Suprapubic skin (tissue), 4 donors: Measurements from ENCODE around the gene ETV2. TPM values are rescaled to one million over a fixed set of nuclear protein-coding genes. Genes with fewer than 3 reads are reported as not detected.

Experiments used
- DNase-seq, 2 donors: peaks; one replicate each; pipeline ENCODE4 v3.0.0-alpha.2; 2019; ENCODE audit warnings: low spot score in 2 of 2
- H3K27ac ChIP-seq: fragments of 200-600 bp; sonication (generic); one replicate; pipeline ENCODE4 v1.5.1; 2019
- H3K27me3 ChIP-seq: fragments of 200-600 bp; sonication (generic); one replicate; pipeline ENCODE4 v1.5.1; 2019
- H3K36me3 ChIP-seq: fragments of 200-600 bp; sonication (generic); one replicate; pipeline ENCODE4 v1.5.1; 2019
- H3K4me1 ChIP-seq: fragments of 200-600 bp; sonication (generic); one replicate; pipeline ENCODE4 v1.5.1; 2019
- H3K4me3 ChIP-seq: fragments of 200-600 bp; sonication (generic); one replicate; pipeline ENCODE4 v1.5.1; 2019; ENCODE audit warnings: mild to moderate bottlenecking
- H3K9me3 ChIP-seq: fragments of 200-600 bp; sonication (generic); one replicate; pipeline ENCODE4 v1.5.1; 2019
- CTCF ChIP-seq, 2 donors: fragments of 200-600 bp in 1 of 2; fragments of 450-650 bp in 1 of 2; sonication (generic) in 1 of 2; IDR thresholded peaks; one replicate each; pipeline ENCODE4 v1.5.1; 2016 to 2019; ENCODE audit warnings: antibody characterized with exemption in 2 of 2, mild to moderate bottlenecking in 1 of 2, moderate library complexity in 1 of 2
- EP300 ChIP-seq: sonication (generic); formaldehyde crosslinking; IDR thresholded peaks from one replicate; pipeline ENCODE4 v1.6.1; 2017; ENCODE audit warnings: antibody characterized with exemption
- POLR2A ChIP-seq, 2 donors: fragments of 450-650 bp; IDR thresholded peaks; one replicate each; pipeline ENCODE4 v1.6.1; 2017; ENCODE audit warnings: antibody characterized with exemption in 2 of 2, mild to moderate bottlenecking in 2 of 2, moderate library complexity in 2 of 2
- POLR2AphosphoS5 ChIP-seq, 3 donors: sonication (generic); formaldehyde crosslinking; IDR thresholded peaks; one replicate each; pipeline ENCODE4 v1.6.1; 2017; ENCODE audit warnings: antibody characterized with exemption in 3 of 3
- WGBS: methylation state at CpG from one replicate; pipeline ENCODE4 v1.1.5; 2018; 5-methylcytosine and 5-hydroxymethylcytosine counted together
- total RNA-seq, 4 donors: library from RNA; depleted of rRNA; stranded (reverse); fragments of >200 nt; gene quantifications; one replicate each; pipeline ENCODE4 v1.1.0, GENCODE V29; 2016

The ETV2 gene
- total RNA-seq, 4 donors from 2014 or later = 1.0 to 4.0 (median 1.9) TPM

GRCh38 chr19:35665157-35665556 is 23.6 kb downstream of the ETV2 start:
- H3K27ac ChIP-seq = no peak overlapping the region
- no peak for TF ChIP-seq POLR2AphosphoS5 (IDR thresholded peaks at IDR 0.05)
- TF ChIP-seq EP300 = no peak
- TF ChIP-seq POLR2A (IDR thresholded peaks at IDR 0.05) = no peak
- TF ChIP-seq CTCF (IDR thresholded peaks at IDR 0.05) = no peak
- H3K4me1 ChIP-seq = peaks cover 7% of the 10 kb centered on the region
- peaks cover 54% of the 10 kb centered on the region for H3K36me3 ChIP-seq
- peaks cover 6% of the 10 kb centered on the region for H3K27me3 ChIP-seq
- no peak overlapping the region for H3K4me3 ChIP-seq
- no peaks in the 10 kb centered on the region for H3K9me3 ChIP-seq
- 87% methylated on average over 21 of the region's 24 CpGs for WGBS
- no peak for DNase-seq

GRCh38 chr19:35665604-35666003 is 24.1 kb downstream of the ETV2 start:
- Histone ChIP-seq H3K9me3 (no peaks in the 10 kb centered on the region), H3K36me3 (peaks cover 49% of the 10 kb centered on the region), H3K4me3 (no peak overlapping the region), H3K27ac (no peak overlapping the region), H3K27me3 (peaks cover 7% of the 10 kb centered on the region), H3K4me1 (peaks cover 7% of the 10 kb centered on the region)
- 86% methylated on average over 6 of the region's 7 CpGs for WGBS
- TF ChIP-seq CTCF (IDR thresholded peaks at IDR 0.05) (no peak), EP300 (no peak), POLR2AphosphoS5 (IDR thresholded peaks at IDR 0.05) (no peak), POLR2A (IDR thresholded peaks at IDR 0.05) (no peak)
- DNase-seq = no peak

GRCh38 chr19:35666251-35666913 is 24.8 kb downstream of the ETV2 start, which contains the start of gene UPK1A:
UPK1A (plus strand) TSS chr19:35666517; CDS start chr19:35666813, 296 bp downstream.
- TF ChIP-seq EP300 = no peak
- TF ChIP-seq POLR2A (IDR thresholded peaks at IDR 0.05) = no peak
- TF ChIP-seq POLR2AphosphoS5 (IDR thresholded peaks at IDR 0.05) = no peak
- TF ChIP-seq CTCF (IDR thresholded peaks at IDR 0.05) = no peak
- Histone ChIP-seq H3K4me3 (no peak within 1 kb of the TSS), H3K27me3 (peaks cover 11% of the 10 kb centered on the region), H3K27ac (no peak within 1 kb of the TSS), H3K9me3 (no peaks in the 10 kb centered on the region), H3K4me1 (peaks cover 7% of the 10 kb centered on the region), H3K36me3 (peaks cover 41% of the 10 kb centered on the region)
- WGBS = 47% methylated on average over 11 of the region's 16 CpGs
- DNase-seq = no peak

- no peak overlapping the region for H3K27ac ChIP-seq
- peaks cover 15% of the 10 kb centered on the region for H3K4me1 ChIP-seq
- no peak for TF ChIP-seq POLR2AphosphoS5 (IDR thresholded peaks at IDR 0.05)
- no peak for TF ChIP-seq CTCF (IDR thresholded peaks at IDR 0.05)
- no peak for TF ChIP-seq POLR2A (IDR thresholded peaks at IDR 0.05)
- no peak for TF ChIP-seq EP300
- no peak overlapping the region for H3K4me3 ChIP-seq
- peaks cover 11% of the 10 kb centered on the region for H3K36me3 ChIP-seq
- H3K9me3 ChIP-seq = no peaks in the 10 kb centered on the region
- DNase-seq = no peak
- 74% methylated on average over 6 of the region's 6 CpGs for WGBS
- H3K27me3 ChIP-seq = peaks cover 32% of the 10 kb centered on the region
These were observed 28.0 kb downstream of the ETV2 start for GRCh38 chr19:35669566-35669965.

GRCh38 chr19:35669974-35670373 is 28.4 kb downstream of the ETV2 start:
- Histone ChIP-seq H3K4me3 (no peak overlapping the region), H3K27me3 (peaks cover 32% of the 10 kb centered on the region), H3K36me3 (peaks cover 7% of the 10 kb centered on the region), H3K4me1 (peaks cover 15% of the 10 kb centered on the region), H3K27ac (no peak overlapping the region), H3K9me3 (no peaks in the 10 kb centered on the region)
- no peak for DNase-seq
- TF ChIP-seq CTCF (IDR thresholded peaks at IDR 0.05) (no peak), EP300 (no peak)
- 62% methylated on average over 4 of the region's 4 CpGs for WGBS
